ENCODE results near the gene TSPAN14. TPM values are rescaled to one million over a fixed set of nuclear protein-coding genes. Genes with fewer than 3 reads are reported as not detected.

TSPAN14 gene
- total RNA-seq, 1 experiment from 2014 or later = 16.4 TPM

- no peak for DNase-seq (ENCODE audit: low spot score)
These were observed 677 bp downstream of the TSPAN14 start for GRCh38 chr10:80454513-80455460.

- no peak for DNase-seq (ENCODE audit: low spot score)
These were observed 1.6 kb downstream of the TSPAN14 start for GRCh38 chr10:80455461-80456349.

GRCh38 chr10:80457554-80458262, 3.6 kb downstream of the TSPAN14 start:
- no peak for DNase-seq (ENCODE audit: low spot score)

- no peak for DNase-seq (ENCODE audit: low spot score)
These were observed 4.1 kb downstream of the TSPAN14 start for GRCh38 chr10:80458263-80458625.

- DNase-seq (ENCODE audit: low spot score) = no peak
These were observed 4.5 kb downstream of the TSPAN14 start for GRCh38 chr10:80458638-80459037.

- DNase-seq (ENCODE audit: low spot score) = peak; percentile 89
These were observed 5.1 kb downstream of the TSPAN14 start for GRCh38 chr10:80459047-80459865.

GRCh38 chr10:80460399-80461207, 6.5 kb downstream of the TSPAN14 start:
- peak; percentile 26 for DNase-seq (ENCODE audit: low spot score)

- no peak for DNase-seq (ENCODE audit: low spot score)
These were observed 7.4 kb downstream of the TSPAN14 start for GRCh38 chr10:80461208-80462183.

- DNase-seq (ENCODE audit: low spot score) = no peak
These were observed 8.3 kb downstream of the TSPAN14 start for GRCh38 chr10:80462299-80462980.

- DNase-seq (ENCODE audit: low spot score) = peak; percentile 22
These were observed 9.1 kb downstream of the TSPAN14 start for GRCh38 chr10:80462981-80463741.

- DNase-seq (ENCODE audit: low spot score) = no peak
These were observed 9.8 kb downstream of the TSPAN14 start for GRCh38 chr10:80463868-80464267.

- no peak for DNase-seq (ENCODE audit: low spot score)
These were observed 10.7 kb downstream of the TSPAN14 start for GRCh38 chr10:80464557-80465450.

GRCh38 chr10:80465451-80465835, 11.3 kb downstream of the TSPAN14 start:
- no peak for DNase-seq (ENCODE audit: low spot score)

- DNase-seq (ENCODE audit: low spot score) = no peak
These were observed 11.9 kb downstream of the TSPAN14 start for GRCh38 chr10:80465839-80466590.

GRCh38 chr10:80466724-80467326, 12.7 kb downstream of the TSPAN14 start:
- DNase-seq (ENCODE audit: low spot score) = no peak

Data from H4 (cell line).